Tongue (tissue), 3 donors: ENCODE measurements around the gene LTBR. TPM values are rescaled to one million over a fixed set of nuclear protein-coding genes. Genes with fewer than 3 reads are reported as not detected.
"Not testable (repeated sequence)": the region's sequence is repeated elsewhere in the genome, so short reads cannot be mapped to it uniquely, and the experiment has no call there.

ENCODE experiments used
- DNase-seq: peaks from one replicate; pipeline ENCODE4 v3.0.0-alpha.2; 2015
- small RNA-seq: library from RNA; depleted of rRNA; stranded (forward); fragments of <200 nt; gene quantifications from one replicate; pipeline ENCODE3, GENCODE V24; 2014; ENCODE audit warnings: low replicate concordance
- total RNA-seq: library from RNA; depleted of rRNA; stranded (reverse); fragments of >200 nt; gene quantifications from one replicate; pipeline ENCODE4 v1.2.3, GENCODE V29; 2014

LTBR gene
- total RNA-seq, 1 donor from 2014 or later: 34.5 TPM

GRCh38 chr12:6426882-6427671 is 43.1 kb downstream of the LTBR start:
- no peak for DNase-seq

GRCh38 chr12:6427796-6428195 is 43.8 kb downstream of the LTBR start:
- DNase-seq: not testable (repeated sequence)

- no peak for DNase-seq
Measured at GRCh38 chr12:6428326-6428725, 44.4 kb downstream of the LTBR start.

- DNase-seq: peak; percentile 83
Measured at GRCh38 chr12:6430124-6430989, 46.4 kb downstream of the LTBR start.

GRCh38 chr12:6432991-6433390 is 49.0 kb downstream of the LTBR start:
- DNase-seq: no peak

GRCh38 chr12:6434205-6435140 is 50.5 kb downstream of the LTBR start:
- no peak for DNase-seq

GRCh38 chr12:6435961-6436715 is 52.2 kb downstream of the LTBR start:
- DNase-seq: no peak

GRCh38 chr12:6437586-6437985 is 53.6 kb downstream of the LTBR start:
- no peak for DNase-seq

GRCh38 chr12:6438345-6438744 is 54.4 kb downstream of the LTBR start:
- no peak for DNase-seq

- DNase-seq: no peak
Measured at GRCh38 chr12:6440391-6440790, 56.4 kb downstream of the LTBR start.

Small RNA genes within 50 kb of the gene (small RNA-seq; reads per million reads assigned to genes)
- gene RN7SL391P: not detected

Other genes with a start within 250 kb of the LTBR start
- gene CD9, start 183.8 kb upstream of the LTBR start, total RNA-seq: 298 TPM
- 15.6 TPM for gene PLEKHG6, start 73.5 kb upstream of the LTBR start, total RNA-seq
- gene TNFRSF1A, start 42.1 kb upstream of the LTBR start, total RNA-seq: 81.2 TPM
- 35.9 TPM for gene SCNN1A, start 8.6 kb upstream of the LTBR start, total RNA-seq
- 0.31 TPM for gene CD27, start 60.8 kb downstream of the LTBR start, total RNA-seq
- gene TAPBPL, start 67.9 kb downstream of the LTBR start, total RNA-seq: 11.7 TPM
- gene VAMP1, start 86.5 kb downstream of the LTBR start, total RNA-seq: 2.5 TPM
- gene MRPL51, start 109.1 kb downstream of the LTBR start, total RNA-seq: 55.2 TPM
- gene NCAPD2, start 109.9 kb downstream of the LTBR start, total RNA-seq: 35.3 TPM
- gene GAPDH, start 150.4 kb downstream of the LTBR start, total RNA-seq: 6,380 TPM
- 19.0 TPM for gene IFFO1, start 171.9 kb downstream of the LTBR start, total RNA-seq
- gene NOP2, start 184.1 kb downstream of the LTBR start, total RNA-seq: 11.2 TPM
- 211 TPM for gene CHD4, start 223.2 kb downstream of the LTBR start, total RNA-seq